ENCODE results near the gene AGAP1. TPM values are rescaled to one million over a fixed set of nuclear protein-coding genes. Genes with fewer than 3 reads are reported as not detected.

AGAP1 gene
- total RNA-seq, 1 experiment from 2014 or later: 25.8 TPM

- Mint-ChIP-seq H3K4me1 (peaks cover 31 to 38% of the 10 kb centered on the region in 2 experiments), H3K27ac (peak overlapping the region in 1 of 3 experiments; percentile 60; a peak in 1 of 7 replicates), H3K27me3 (ENCODE audit: low read depth) (no peaks in the 10 kb centered on the region), H3K9me3 (no peaks in the 10 kb centered on the region), H3K4me3 (no peak overlapping the region), H3K36me3 (ENCODE audit: insufficient read depth in 1 of 3, low read depth in 3 of 3) (0 out of 7 replicates have a peak, but pooled peaks cover 0 to 2% (median 0%) of the 10 kb centered on the region in 3 experiments)
- no peak overlapping the region for H2BK5ac ChIP-seq (ENCODE audit: insufficient read length, low read length)
- H2BK15ac ChIP-seq (ENCODE audit: low read depth, low read length): no peak overlapping the region
- no peaks in the 10 kb centered on the region for H4K20me1 ChIP-seq (ENCODE audit: control insufficient read depth, insufficient read depth, insufficient read length)
- no peak overlapping the region for H3T11ph ChIP-seq (ENCODE audit: low read length)
- H3K23me2 ChIP-seq (ENCODE audit: insufficient read length, low read depth, low read length, poor library complexity, severe bottlenecking): no peaks in the 10 kb centered on the region
- DNase-seq: no peak
- no peaks in the 10 kb centered on the region for H3K4me1 ChIP-seq (ENCODE audit: insufficient read depth, low read length)
- WGBS (ENCODE audit: extremely low coverage, insufficient read length, low lambda C conversion rate): no CpG with 5 or more reads among the region's 4 CpGs
- no peak overlapping the region for H4K5ac ChIP-seq (ENCODE audit: insufficient read length, low read depth, low read length)
- no peak overlapping the region for H4K8ac ChIP-seq (replicated peaks; ENCODE audit: insufficient read length, low read depth, low read length)
- no peak overlapping the region for H3K9ac ChIP-seq (ENCODE audit: extremely low read depth, insufficient read length, low read length)
- no peak overlapping the region for H3K14ac ChIP-seq (ENCODE audit: insufficient read depth, low read length)
- H3K18ac ChIP-seq (ENCODE audit: insufficient read length, low read depth, low read length): no peak overlapping the region
- no peak overlapping the region for H2BK12ac ChIP-seq (ENCODE audit: insufficient read length, low read depth, low read length)
- H3K27me3 ChIP-seq (ENCODE audit: insufficient read depth, low read length): no peaks in the 10 kb centered on the region
- no peak overlapping the region for H3K4ac ChIP-seq (ENCODE audit: low read depth, low read length)
- no peak overlapping the region for H3K4me2 ChIP-seq (ENCODE audit: insufficient read depth, insufficient read length, low read length)
- no peak overlapping the region for H2AFZ ChIP-seq (ENCODE audit: low read length)
- H3K23ac ChIP-seq (ENCODE audit: insufficient read length, low read depth, low read length): no peak overlapping the region
- TF ChIP-seq, protein P1, sequence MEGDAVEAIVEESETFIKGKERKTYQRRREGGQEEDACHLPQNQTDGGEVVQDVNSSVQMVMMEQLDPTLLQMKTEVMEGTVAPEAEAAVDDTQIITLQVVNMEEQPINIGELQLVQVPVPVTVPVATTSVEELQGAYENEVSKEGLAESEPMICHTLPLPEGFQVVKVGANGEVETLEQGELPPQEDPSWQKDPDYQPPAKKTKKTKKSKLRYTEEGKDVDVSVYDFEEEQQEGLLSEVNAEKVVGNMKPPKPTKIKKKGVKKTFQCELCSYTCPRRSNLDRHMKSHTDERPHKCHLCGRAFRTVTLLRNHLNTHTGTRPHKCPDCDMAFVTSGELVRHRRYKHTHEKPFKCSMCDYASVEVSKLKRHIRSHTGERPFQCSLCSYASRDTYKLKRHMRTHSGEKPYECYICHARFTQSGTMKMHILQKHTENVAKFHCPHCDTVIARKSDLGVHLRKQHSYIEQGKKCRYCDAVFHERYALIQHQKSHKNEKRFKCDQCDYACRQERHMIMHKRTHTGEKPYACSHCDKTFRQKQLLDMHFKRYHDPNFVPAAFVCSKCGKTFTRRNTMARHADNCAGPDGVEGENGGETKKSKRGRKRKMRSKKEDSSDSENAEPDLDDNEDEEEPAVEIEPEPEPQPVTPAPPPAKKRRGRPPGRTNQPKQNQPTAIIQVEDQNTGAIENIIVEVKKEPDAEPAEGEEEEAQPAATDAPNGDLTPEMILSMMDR (conservative IDR thresholded peaks at IDR 0.05): no peak
- no peak overlapping the region for H2BK20ac ChIP-seq (ENCODE audit: low read depth, low read length, poor library complexity, severe bottlenecking)
- H3K79me1 ChIP-seq (ENCODE audit: insufficient read depth, low read depth, low read length, poor library complexity, severe bottlenecking): no peaks in the 10 kb centered on the region
- H2BK120ac ChIP-seq (ENCODE audit: low read depth, low read length, poor library complexity, severe bottlenecking): no peak overlapping the region
- no peaks in the 10 kb centered on the region for H3K9me3 ChIP-seq (ENCODE audit: control insufficient read depth, low read depth, low read length)
- H4K91ac ChIP-seq (ENCODE audit: insufficient read length, low read depth, low read length): no peak overlapping the region
- no peak overlapping the region for H3K27ac ChIP-seq (ENCODE audit: insufficient read length, low read depth, low read length)
- no peaks in the 10 kb centered on the region for H3K79me2 ChIP-seq (ENCODE audit: insufficient read depth, low read length)
- no peak overlapping the region for H3K56ac ChIP-seq (ENCODE audit: insufficient read length, low read depth, low read length)
- H2AK5ac ChIP-seq (ENCODE audit: insufficient read length, low read length): no peak overlapping the region
Measured at GRCh38 chr2:235848055-235848454, 354.2 kb downstream of the AGAP1 start.

Data from H9 (cell line).